A549 (cell line): Measurements from ENCODE around the gene TSHR. TPM values are rescaled to one million over a fixed set of nuclear protein-coding genes. Genes with fewer than 3 reads are reported as not detected.

Source experiments
- ATAC-seq, 2 experiments: fragments of 200-7000 bp in 1 of 2; fragments of >200 bp in 1 of 2; cut with Nextera tagmentation in 1 of 2; cut with Tn5 transposase in 1 of 2; 3 replicates each; pipeline versions ENCODE4 v1.8.0 to v1.9.1; 2018 to 2020; ENCODE audit warnings: mild to moderate bottlenecking in 1 of 2, moderate library complexity in 1 of 2
- CTCF ChIA-PET: fragments of 300-600 bp; sonication (Branson Sonifier 250); formaldehyde crosslinking; extraction: SDS; loops from one replicate; lab custom pipeline; 2021; ENCODE audit warnings: antibody characterized with exemption, inconsistent platforms; lab: Yijun Ruan, JAX
- POLR2A ChIA-PET: fragments of 350-600 bp; formaldehyde crosslinking; extraction: SDS; loops from one replicate; lab custom pipeline; 2021; ENCODE audit warnings: antibody characterized with exemption, inconsistent platforms; lab: Yijun Ruan, JAX
- DNase-seq, 2 experiments: peaks; one replicate each; pipeline versions ENCODE4 v3.0.0 to v3.0.0-alpha.2; 2011 to 2016; ENCODE audit warnings: low read depth in 1 of 2, low spot score in 1 of 2
- FAIRE-seq: peaks from 2 replicates; lab custom pipeline; 2011; peaks lifted over from hg19 to GRCh38; lab: Jason Lieb, UNC
- H3K27ac ChIP-seq, 2 experiments: fragments of >200 bp; sonication (Bioruptor Twin); formaldehyde crosslinking; 3 replicates each; pipeline ENCODE4 v1.5.1; 2016 to 2017
- H3K4me1 ChIP-seq: fragments of >200 bp; sonication (Bioruptor Twin); formaldehyde crosslinking; 3 replicates; pipeline ENCODE4 v1.6.1; 2016
- H3K4me2 ChIP-seq: fragments of >200 bp; sonication (Bioruptor Twin); formaldehyde crosslinking; 3 replicates; pipeline ENCODE4 v1.6.1; 2016
- H3K4me3 ChIP-seq: fragments of >200 bp; sonication (Bioruptor Twin); formaldehyde crosslinking; 3 replicates; pipeline ENCODE4 v1.5.1; 2016
- H3K9me3 ChIP-seq: fragments of >200 bp; sonication (Bioruptor Twin); formaldehyde crosslinking; 3 replicates; pipeline ENCODE4 v1.6.1; 2016
- ATOH8 ChIP-seq: fragments of 250-450 bp; sonication (Bioruptor Pico); IDR thresholded peaks from 2 replicates; pipeline ENCODE4 v1.5.0; 2020; ENCODE audit warnings: low read depth, mild to moderate bottlenecking, moderate library complexity
- BHLHE40 ChIP-seq: IDR thresholded peaks from 2 replicates; pipeline ENCODE4 v1.6.1; 2012; ENCODE audit warnings: low read depth, low read length, inconsistent platforms
- CBX2 ChIP-seq: fragments of 200-600 bp; sonication (generic); IDR thresholded peaks from 2 replicates; pipeline ENCODE4 v1.6.1; 2016; ENCODE audit warnings: low read depth, mild to moderate bottlenecking, borderline replicate concordance
- CBX8 ChIP-seq: fragments of 200-600 bp; sonication (generic); IDR thresholded peaks from 2 replicates; pipeline ENCODE4 v1.6.1; 2016
- CEBPB ChIP-seq, 2 experiments: fragments of >200 bp in 1 of 2; sonication (Bioruptor Twin) in 1 of 2; formaldehyde crosslinking in 1 of 2; IDR thresholded peaks; 2 replicates each; pipeline ENCODE4 v1.6.1; 2012 to 2016
- CHD2 ChIP-seq: fragments of 150-350 bp; IDR thresholded peaks from 2 replicates; pipeline ENCODE4 v1.6.1; 2014; ENCODE audit warnings: low read length; ENCODE audit not compliant: partially characterized antibody
- E2F6 ChIP-seq: IDR thresholded peaks from 2 replicates; pipeline ENCODE4 v1.6.1; 2012; ENCODE audit warnings: low read depth, borderline replicate concordance
- EHMT2 ChIP-seq: fragments of 200-600 bp; sonication (generic); IDR thresholded peaks from 2 replicates; pipeline ENCODE4 v1.6.1; 2016; ENCODE audit warnings: antibody characterized with exemption, low read depth, mild to moderate bottlenecking, moderate library complexity
- ESRRA ChIP-seq: fragments of 150-350 bp; IDR thresholded peaks from 2 replicates; pipeline ENCODE4 v1.6.1; 2014; ENCODE audit warnings: mild to moderate bottlenecking, low read length, borderline replicate concordance
- FOSL2 ChIP-seq, 2 experiments: fragments of 450-650 bp in 1 of 2; fragments of >200 bp in 1 of 2; sonication (Bioruptor Twin) in 1 of 2; formaldehyde crosslinking; IDR thresholded peaks; 2 replicates each; pipeline versions ENCODE4 v1.5.0 to v1.6.1; 2016 to 2020; ENCODE audit warnings: mild to moderate bottlenecking in 1 of 2, moderate library complexity in 1 of 2
- HMGXB4 ChIP-seq: fragments of 250-450 bp; sonication (Bioruptor Pico); IDR thresholded peaks from 2 replicates; pipeline ENCODE4 v1.5.0; 2021; ENCODE audit warnings: mild to moderate bottlenecking, moderate library complexity, borderline replicate concordance
- HOXB5 ChIP-seq: fragments of 250-450 bp; sonication (Bioruptor Pico); IDR thresholded peaks from 2 replicates; pipeline ENCODE4 v1.5.0; 2020; ENCODE audit warnings: mild to moderate bottlenecking, moderate library complexity
- JUN ChIP-seq, 2 experiments: fragments of >200 bp; sonication (Bioruptor Twin); formaldehyde crosslinking; IDR thresholded peaks; 2 replicates in 1 of 2; 3 replicates in 1 of 2; pipeline ENCODE4 v1.6.1; 2016 to 2017
- JUNB ChIP-seq: fragments of >200 bp; sonication (Bioruptor Twin); formaldehyde crosslinking; IDR thresholded peaks from 2 replicates; pipeline ENCODE4 v1.6.1; 2016
- MYC ChIP-seq: IDR thresholded peaks from 2 replicates; pipeline ENCODE4 v1.6.1; 2012; ENCODE audit warnings: mild to moderate bottlenecking, inconsistent platforms, low read length, improper control_type of control experiment, borderline replicate concordance
- NFE2L2 ChIP-seq: fragments of 150-350 bp; conservative IDR thresholded peaks from 2 replicates; pipeline ENCODE4 v1.6.1; 2014; ENCODE audit warnings: low read length
- NR3C1 ChIP-seq: fragments of >200 bp; sonication (Bioruptor Twin); formaldehyde crosslinking; IDR thresholded peaks from 3 replicates; pipeline ENCODE4 v1.6.1; 2017
- PHF8 ChIP-seq: fragments of 200-600 bp; sonication (generic); IDR thresholded peaks from 2 replicates; pipeline ENCODE4 v1.6.1; 2016; ENCODE audit warnings: low read depth, mild to moderate bottlenecking, antibody characterized with exemption, moderate library complexity, borderline replicate concordance
- POLR2A ChIP-seq: IDR thresholded peaks from 2 replicates; pipeline ENCODE4 v1.6.1; 2012; ENCODE audit warnings: mild to moderate bottlenecking, low read length
- POLR2AphosphoS2 ChIP-seq: conservative IDR thresholded peaks from 2 replicates; pipeline ENCODE4 v1.6.1; 2012; ENCODE audit warnings: low read length, improper control_type of control experiment, inconsistent platforms
- RARB ChIP-seq: fragments of 250-450 bp; sonication (Bioruptor Pico); IDR thresholded peaks from 2 replicates; pipeline ENCODE4 v1.8.0; 2021; ENCODE audit warnings: mild to moderate bottlenecking, moderate library complexity
- RNF2 ChIP-seq: fragments of 200-600 bp; sonication (generic); IDR thresholded peaks from 2 replicates; pipeline ENCODE4 v1.6.1; 2016; ENCODE audit warnings: low read depth, mild to moderate bottlenecking, antibody characterized with exemption, moderate library complexity, borderline replicate concordance
- SREBF2 ChIP-seq: fragments of 450-650 bp; IDR thresholded peaks from 2 replicates; pipeline ENCODE4 v1.6.1; 2014; ENCODE audit warnings: mild to moderate bottlenecking, moderate library complexity
- TFCP2L1 ChIP-seq: fragments of 250-450 bp; sonication (Bioruptor Pico); IDR thresholded peaks from 2 replicates; pipeline ENCODE4 v1.5.0; 2021; ENCODE audit warnings: mild to moderate bottlenecking
- USF2 ChIP-seq: fragments of 450-650 bp; IDR thresholded peaks from 2 replicates; pipeline ENCODE4 v1.6.1; 2014; ENCODE audit warnings: antibody characterized with exemption
- ZSCAN20 ChIP-seq: fragments of 250-450 bp; sonication (Bioruptor Pico); IDR thresholded peaks from 2 replicates; pipeline ENCODE4 v1.8.0; 2022; ENCODE audit warnings: mild to moderate bottlenecking, moderate library complexity
- WGBS: methylation state at CpG from one replicate; pipeline ENCODE4 v1.1.6; 2017; ENCODE audit errors: missing lambda C conversion rate; 5-methylcytosine and 5-hydroxymethylcytosine counted together
- polyA plus RNA-seq, 4 experiments: library from polyadenylated mRNA; depleted of rRNA in 3 of 4; stranded (reverse); fragments of >200 nt; fragmentation: RNase III in 1 of 4; extraction: RNeasy Plus Mini Kit Qiagen cat#74134 plus additional on column Dnase treatment in 1 of 4; gene quantifications; 2 replicates in 3 of 4; 3 replicates in 1 of 4; pipeline ENCODE4 v1.2.3, GENCODE V29; 2011 to 2017

The TSHR gene
- polyA plus RNA-seq, 2 of the 4 experiments (the other 2 are of a cell fraction): not detected

- TF ChIP-seq JUNB (no peak), POLR2AphosphoS2 (no peak), RNF2 (no peak), CHD2 (no peak), SREBF2 (no peak), CEBPB (IDR thresholded peaks at IDR 0.05) (no peak), MYC (no peak), HMGXB4 (CRISPR knock-in tag) (no peak), USF2 (no peak), CBX2 (no peak)
- TF ChIP-seq, all 56 proteins: peak for 0
- Histone ChIP-seq H3K4me3 (no peak overlapping the region), H3K4me2 (no peak overlapping the region), H3K9me3 (no peaks in the 10 kb centered on the region), H3K27ac (no peak overlapping the region), H3K4me1 (no peaks in the 10 kb centered on the region)
- ATAC-seq: no peak
- no peak for DNase-seq
- POLR2A ChIA-PET: no interaction called here
- FAIRE-seq: no peak
- CTCF ChIA-PET: interaction anchor here (0.5 kb wide), 1 partner anchor 10 kb away, joined by 3 read pairs; no protein-coding TSS in a partner anchor
Measured at GRCh38 chr14:81178063-81178462, 222.6 kb downstream of the TSHR start.

GRCh38 chr14:81179631-81180030, 224.2 kb downstream of the TSHR start:
- H3K9me3 ChIP-seq: no peaks in the 10 kb centered on the region
- no peak for ATAC-seq
- H3K4me2 ChIP-seq: no peak overlapping the region
- H3K4me3 ChIP-seq: no peak overlapping the region
- WGBS: 91% methylated on average over 2 of the region's 2 CpGs
- ChIA-PET CTCF (interaction anchor here (1.0 kb wide), 1 partner anchor 9 kb away, joined by 3 read pairs; no protein-coding TSS in a partner anchor), POLR2A (interaction anchor here (0.8 to 1.2 kb wide), 4 partner anchors 10 to 41 kb away, joined by 3 read pairs; partner anchors contain the start of gene GTF2A1)
- no peak overlapping the region for H3K27ac ChIP-seq
- TF ChIP-seq USF2: no peak
- TF ChIP-seq JUN (IDR thresholded peaks at IDR 0.05): no peak
- TF ChIP-seq E2F6: no peak
- TF ChIP-seq NFE2L2: no peak
- no peak for TF ChIP-seq TFCP2L1 (CRISPR knock-in tag)
- no peak for TF ChIP-seq RARB
- no peak for TF ChIP-seq ZSCAN20 (CRISPR knock-in tag)
- no peak for TF ChIP-seq HOXB5
- TF ChIP-seq NR3C1: no peak
- no peak for DNase-seq
- H3K4me1 ChIP-seq: peaks cover 7% of the 10 kb centered on the region; the same call in 2 of the 3 replicates
- no peak for FAIRE-seq

- WGBS: 97% methylated on average over 5 of the region's 5 CpGs
- Histone ChIP-seq H3K27ac (no peak overlapping the region), H3K4me3 (no peak overlapping the region), H3K4me2 (no peak overlapping the region), H3K4me1 (peaks cover 7% of the 10 kb centered on the region; the same call in 2 of the 3 replicates), H3K9me3 (no peaks in the 10 kb centered on the region)
- no peak for DNase-seq
- no peak for ATAC-seq
- no peak for FAIRE-seq
- ChIA-PET POLR2A (no interaction called here), CTCF (interaction anchor here (0.7 to 2.5 kb wide), 3 partner anchors 10 to 31 kb away, joined by 3 to 6 read pairs (median 5); no protein-coding TSS in a partner anchor)
- TF ChIP-seq CHD2 (no peak), ESRRA (no peak), FOSL2 (IDR thresholded peaks at IDR 0.05) (no peak), FOSL2 (CRISPR knock-in tag; IDR thresholded peaks at IDR 0.05) (no peak), CBX8 (no peak), EHMT2 (no peak), BHLHE40 (no peak), POLR2A (no peak), HMGXB4 (CRISPR knock-in tag) (no peak), RARB (no peak), PHF8 (no peak), ATOH8 (CRISPR knock-in tag) (no peak), USF2 (no peak)
Measured at GRCh38 chr14:81187832-81188522, 232.6 kb downstream of the TSHR start.
